KMS-11 (cell line): Measurements from ENCODE around the gene SEC14L3.

ENCODE experiments used
- H2AFZ ChIP-seq: fragments of 200-600 bp; sonication (generic); 2 replicates; pipeline ENCODE4 v1.6.1; 2016; ENCODE audit warnings: antibody characterized with exemption, mixed run types, low read depth
- H3K27ac ChIP-seq: fragments of 200-600 bp; sonication (generic); 2 replicates; pipeline ENCODE4 v1.6.1; 2016; ENCODE audit warnings: mild to moderate bottlenecking, mixed run types
- H3K27me3 ChIP-seq: fragments of 200-600 bp; sonication (generic); 2 replicates; pipeline ENCODE4 v1.6.1; 2017; ENCODE audit warnings: mild to moderate bottlenecking, low read depth, mixed run types, moderate library complexity; ENCODE audit not compliant: insufficient read depth
- H3K36me3 ChIP-seq: fragments of 200-600 bp; sonication (generic); 2 replicates; pipeline ENCODE4 v1.6.1; 2017; ENCODE audit warnings: mild to moderate bottlenecking, mixed run types; ENCODE audit not compliant: insufficient read depth
- H3K4me1 ChIP-seq: fragments of 200-600 bp; sonication (generic); 2 replicates; pipeline ENCODE4 v1.6.1; 2016; ENCODE audit warnings: mild to moderate bottlenecking, low read depth, mixed run types; ENCODE audit not compliant: poor library complexity, severe bottlenecking
- H3K4me2 ChIP-seq: fragments of 200-600 bp; sonication (generic); 2 replicates; pipeline ENCODE4 v1.7.0; 2016; ENCODE audit warnings: mild to moderate bottlenecking, mixed run types
- H3K4me3 ChIP-seq: fragments of 200-600 bp; sonication (generic); IDR thresholded peaks from 2 replicates; pipeline ENCODE4 v1.6.1; 2017; ENCODE audit warnings: low read depth, low read length, mixed read lengths; ENCODE audit not compliant: insufficient read depth
- H3K79me2 ChIP-seq: fragments of 200-600 bp; sonication (generic); 2 replicates; pipeline ENCODE4 v1.6.1; 2016; ENCODE audit warnings: low read depth, mixed run types; ENCODE audit not compliant: insufficient read depth
- H3K9ac ChIP-seq: fragments of 200-600 bp; sonication (generic); 2 replicates; pipeline ENCODE4 v1.6.1; 2016; ENCODE audit warnings: mild to moderate bottlenecking, mixed run types
- H4K20me1 ChIP-seq: fragments of 200-600 bp; sonication (generic); 2 replicates; pipeline ENCODE4 v1.6.1; 2016; ENCODE audit warnings: mild to moderate bottlenecking, mixed run types; ENCODE audit not compliant: insufficient read depth
- TF ChIP-seq, protein P1 (sequence below): fragments of 200-600 bp; sonication (generic); conservative IDR thresholded peaks from 2 replicates; pipeline ENCODE4 v1.6.1; 2017; ENCODE audit warnings: low read depth, mild to moderate bottlenecking, antibody characterized with exemption, low read length, moderate library complexity, mixed read lengths

The SEC14L3 gene

GRCh38 chr22:30471616-30472318 is at the start of gene SEC14L3:
Gene SEC14L3, minus strand, starts transcription at chr22:30472017. Its CDS starts 59 bp downstream, at chr22:30471958.
- Histone ChIP-seq H3K9ac (no peak within 1 kb of the TSS), H3K36me3 (no peaks in the 10 kb centered on the region), H3K27me3 (peaks cover 63% of the 10 kb centered on the region; the same call in 1 of the 2 replicates), H3K27ac (no peak within 1 kb of the TSS), H3K4me1 (no peaks in the 10 kb centered on the region), H3K79me2 (no peaks in the 10 kb centered on the region), H2AFZ (no peak within 1 kb of the TSS), H3K4me2 (no peak within 1 kb of the TSS), H4K20me1 (no peaks in the 10 kb centered on the region), H3K4me3 (no peak within 1 kb of the TSS)
- TF ChIP-seq, protein P1, sequence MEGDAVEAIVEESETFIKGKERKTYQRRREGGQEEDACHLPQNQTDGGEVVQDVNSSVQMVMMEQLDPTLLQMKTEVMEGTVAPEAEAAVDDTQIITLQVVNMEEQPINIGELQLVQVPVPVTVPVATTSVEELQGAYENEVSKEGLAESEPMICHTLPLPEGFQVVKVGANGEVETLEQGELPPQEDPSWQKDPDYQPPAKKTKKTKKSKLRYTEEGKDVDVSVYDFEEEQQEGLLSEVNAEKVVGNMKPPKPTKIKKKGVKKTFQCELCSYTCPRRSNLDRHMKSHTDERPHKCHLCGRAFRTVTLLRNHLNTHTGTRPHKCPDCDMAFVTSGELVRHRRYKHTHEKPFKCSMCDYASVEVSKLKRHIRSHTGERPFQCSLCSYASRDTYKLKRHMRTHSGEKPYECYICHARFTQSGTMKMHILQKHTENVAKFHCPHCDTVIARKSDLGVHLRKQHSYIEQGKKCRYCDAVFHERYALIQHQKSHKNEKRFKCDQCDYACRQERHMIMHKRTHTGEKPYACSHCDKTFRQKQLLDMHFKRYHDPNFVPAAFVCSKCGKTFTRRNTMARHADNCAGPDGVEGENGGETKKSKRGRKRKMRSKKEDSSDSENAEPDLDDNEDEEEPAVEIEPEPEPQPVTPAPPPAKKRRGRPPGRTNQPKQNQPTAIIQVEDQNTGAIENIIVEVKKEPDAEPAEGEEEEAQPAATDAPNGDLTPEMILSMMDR = no peak

GRCh38 chr22:30519842-30520425 is 48.1 kb upstream of the SEC14L3 start:
- no peaks in the 10 kb centered on the region for H3K4me1 ChIP-seq
- TF ChIP-seq, protein P1 = no peak
- no peaks in the 10 kb centered on the region for H4K20me1 ChIP-seq
- no peak overlapping the region for H3K4me2 ChIP-seq
- no peak overlapping the region for H3K9ac ChIP-seq
- H3K4me3 ChIP-seq = no peak overlapping the region
- no peak overlapping the region for H2AFZ ChIP-seq
- H3K27me3 ChIP-seq = no peaks in the 10 kb centered on the region; the same call in 1 of the 2 replicates
- H3K27ac ChIP-seq = no peak overlapping the region
- H3K36me3 ChIP-seq = no peaks in the 10 kb centered on the region
- H3K79me2 ChIP-seq = no peaks in the 10 kb centered on the region

- Histone ChIP-seq H3K4me1 (no peaks in the 10 kb centered on the region), H4K20me1 (no peaks in the 10 kb centered on the region), H3K27me3 (no peaks in the 10 kb centered on the region; the same call in 1 of the 2 replicates), H3K79me2 (no peaks in the 10 kb centered on the region), H3K36me3 (no peaks in the 10 kb centered on the region), H3K4me3 (no peak overlapping the region), H3K27ac (no peak overlapping the region), H3K4me2 (no peak overlapping the region), H3K9ac (no peak overlapping the region), H2AFZ (no peak overlapping the region)
- TF ChIP-seq, protein P1 = no peak
Measured at GRCh38 chr22:30516731-30517130, 44.9 kb upstream of the SEC14L3 start.

DNA sequence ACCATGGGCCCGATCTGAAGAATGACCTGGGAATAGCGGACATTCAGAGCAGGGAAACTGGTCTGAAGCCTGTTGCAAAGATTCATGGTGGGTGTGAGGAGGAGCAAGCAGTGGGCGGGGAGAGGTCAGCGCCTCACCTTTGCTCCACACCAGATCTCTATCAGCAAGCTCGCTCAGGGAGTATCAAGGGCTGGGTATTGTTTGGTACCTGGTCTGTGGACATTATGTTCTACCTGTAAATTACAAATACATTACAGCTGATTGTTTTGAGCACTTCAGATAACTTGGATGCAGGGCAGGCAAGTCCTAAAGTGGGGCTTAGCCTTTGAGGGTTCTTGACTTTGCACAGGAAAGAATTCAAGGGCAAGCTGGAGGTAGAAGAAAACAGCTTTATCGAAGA is 44.5 kb upstream of the SEC14L3 start:
- H3K4me1 ChIP-seq = no peaks in the 10 kb centered on the region
- H3K9ac ChIP-seq = no peak overlapping the region
- no peak overlapping the region for H3K27ac ChIP-seq
- H3K27me3 ChIP-seq = no peaks in the 10 kb centered on the region; the same call in 1 of the 2 replicates
- H3K4me2 ChIP-seq = no peak overlapping the region
- no peaks in the 10 kb centered on the region for H3K79me2 ChIP-seq
- H4K20me1 ChIP-seq = no peaks in the 10 kb centered on the region
- H3K4me3 ChIP-seq = no peak overlapping the region
- no peaks in the 10 kb centered on the region for H3K36me3 ChIP-seq
- no peak overlapping the region for H2AFZ ChIP-seq
- TF ChIP-seq, protein P1 = no peak
